ENCODE data around the gene ECM1. TPM values are rescaled to one million over a fixed set of nuclear protein-coding genes. Genes with fewer than 3 reads are reported as not detected.

ECM1 gene
- total and polyA plus RNA-seq, 2 experiments from 2014 or later: 160 to 282 TPM

DNA sequence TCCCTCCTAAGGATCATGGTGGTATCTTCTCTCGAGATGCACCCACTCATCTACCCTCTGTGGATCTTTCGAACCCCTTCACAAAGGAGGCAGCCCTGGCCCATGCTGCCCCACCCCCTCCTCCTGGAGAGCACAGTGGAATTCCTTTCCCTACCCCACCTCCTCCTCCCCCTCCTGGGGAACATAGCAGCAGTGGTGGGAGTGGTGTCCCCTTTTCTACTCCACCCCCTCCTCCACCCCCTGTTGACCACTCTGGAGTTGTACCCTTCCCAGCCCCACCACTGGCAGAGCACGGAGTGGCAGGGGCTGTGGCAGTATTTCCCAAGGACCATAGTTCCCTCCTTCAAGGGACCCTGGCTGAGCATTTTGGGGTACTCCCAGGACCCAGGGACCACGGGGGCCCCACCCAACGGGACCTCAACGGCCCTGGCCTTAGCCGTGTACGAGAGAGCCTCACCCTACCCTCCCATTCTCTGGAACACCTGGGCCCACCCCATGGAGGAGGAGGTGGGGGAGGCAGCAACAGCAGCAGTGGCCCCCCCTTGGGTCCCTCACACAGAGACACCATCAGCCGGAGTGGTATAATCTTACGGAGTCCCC is 35.2 kb upstream of the ECM1 start:
- Histone ChIP-seq H2AFZ (no peak overlapping the region), H3K36me3 (ENCODE audit: low read depth) (peaks cover 29% of the 10 kb centered on the region), H3K9me3 (ENCODE audit: low read depth) (no peaks in the 10 kb centered on the region), H3K4me2 (ENCODE audit: unreplicated experiment) (no peak overlapping the region), H3K79me2 (ENCODE audit: insufficient read depth) (no peaks in the 10 kb centered on the region), H3K4me1 (ENCODE audit: insufficient read depth) (no peaks in the 10 kb centered on the region), H3K9ac (no peak overlapping the region), H3F3A (ENCODE audit: insufficient read depth) (0 out of 2 replicates have a peak, but pooled peaks cover 6% of the 10 kb centered on the region), H3K27ac (no peak overlapping the region), H3K4me3 (no peak overlapping the region), H3K9me2 (ENCODE audit: insufficient read depth) (no peaks in the 10 kb centered on the region), H4K20me1 (ENCODE audit: insufficient read depth) (no peaks in the 10 kb centered on the region), H3K27me3 (replicated peaks; ENCODE audit: insufficient read depth) (no peaks in the 10 kb centered on the region)
- in situ Hi-C loops (cut with MboI): no loop called here
- WGBS, 2 experiments (ENCODE audit: low coverage in 1 of 2, low lambda C conversion rate in 2 of 2, missing lambda C conversion rate in 2 of 2): 98% methylated on average over 8 to 10 of the region's 10 CpGs
- no peak for DNase-seq
- TF ChIP-seq EZH2phosphoT487 (IDR thresholded peaks at IDR 0.05; ENCODE audit: insufficient read depth, low read depth) (no peak), EZH2 (IDR thresholded peaks at IDR 0.05; ENCODE audit: insufficient read depth, poor library complexity, severe bottlenecking) (no peak)

- Histone ChIP-seq H2AFZ (no peak overlapping the region), H3K4me2 (ENCODE audit: unreplicated experiment) (no peak overlapping the region), H3K27me3 (replicated peaks; ENCODE audit: insufficient read depth) (no peaks in the 10 kb centered on the region), H3K9me2 (ENCODE audit: insufficient read depth) (no peaks in the 10 kb centered on the region), H3K79me2 (ENCODE audit: insufficient read depth) (no peaks in the 10 kb centered on the region), H3K9me3 (ENCODE audit: low read depth) (no peaks in the 10 kb centered on the region), H4K20me1 (ENCODE audit: insufficient read depth) (no peaks in the 10 kb centered on the region), H3F3A (ENCODE audit: insufficient read depth) (peaks cover 6% of the 10 kb centered on the region; the same call in 1 of the 2 replicates), H3K9ac (no peak overlapping the region), H3K4me3 (no peak overlapping the region), H3K36me3 (ENCODE audit: low read depth) (peaks cover 29% of the 10 kb centered on the region), H3K27ac (no peak overlapping the region), H3K4me1 (ENCODE audit: insufficient read depth) (no peaks in the 10 kb centered on the region)
- no peak for TF ChIP-seq EZH2phosphoT487 (IDR thresholded peaks at IDR 0.05; ENCODE audit: insufficient read depth, low read depth)
- TF ChIP-seq EZH2 (IDR thresholded peaks at IDR 0.05; ENCODE audit: insufficient read depth, poor library complexity, severe bottlenecking): no peak
- in situ Hi-C loops (cut with MboI): no loop called here
- 74 to 80% methylated on average over 4 of the region's 4 CpGs for WGBS, 2 experiments (ENCODE audit: low coverage in 1 of 2, low lambda C conversion rate in 2 of 2, missing lambda C conversion rate in 2 of 2)
- no peak for DNase-seq
Observed at GRCh38 chr1:150473659-150474058, 34.2 kb upstream of the ECM1 start.

DNA sequence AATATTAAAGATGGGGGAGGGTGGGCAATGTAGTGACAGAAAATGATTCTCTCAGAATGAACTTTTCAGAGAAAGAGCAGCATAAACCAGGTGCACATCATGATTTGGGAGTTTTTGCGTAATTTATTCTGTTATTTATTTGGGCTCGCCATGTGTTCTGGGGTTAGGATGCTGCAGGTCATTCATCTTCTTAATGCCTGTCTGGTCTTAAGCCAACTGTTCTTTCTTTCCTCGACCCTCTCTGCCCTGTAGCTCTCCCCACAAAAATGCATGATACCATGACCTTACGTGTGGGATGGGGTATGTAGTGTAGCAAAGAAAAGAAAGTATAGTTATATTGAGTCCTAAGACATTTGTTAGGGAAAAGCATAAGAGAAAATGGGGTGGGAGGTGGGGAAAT is 33.0 kb upstream of the ECM1 start:
- Histone ChIP-seq H3K9me2 (ENCODE audit: insufficient read depth) (no peaks in the 10 kb centered on the region), H3K36me3 (ENCODE audit: low read depth) (peaks cover 22% of the 10 kb centered on the region), H2AFZ (no peak overlapping the region), H3K4me1 (ENCODE audit: insufficient read depth) (no peaks in the 10 kb centered on the region), H3K27ac (no peak overlapping the region), H3K9me3 (ENCODE audit: low read depth) (no peaks in the 10 kb centered on the region), H3K27me3 (replicated peaks; ENCODE audit: insufficient read depth) (no peaks in the 10 kb centered on the region), H3K9ac (no peak overlapping the region), H4K20me1 (ENCODE audit: insufficient read depth) (no peaks in the 10 kb centered on the region), H3F3A (ENCODE audit: insufficient read depth) (peaks cover 6% of the 10 kb centered on the region; the same call in 1 of the 2 replicates), H3K4me3 (no peak overlapping the region), H3K4me2 (ENCODE audit: unreplicated experiment) (no peak overlapping the region), H3K79me2 (ENCODE audit: insufficient read depth) (no peaks in the 10 kb centered on the region)
- TF ChIP-seq EZH2phosphoT487 (IDR thresholded peaks at IDR 0.05; ENCODE audit: insufficient read depth, low read depth) (no peak), EZH2 (IDR thresholded peaks at IDR 0.05; ENCODE audit: insufficient read depth, poor library complexity, severe bottlenecking) (no peak)
- in situ Hi-C loops (cut with MboI): no loop called here
- DNase-seq: no peak
- WGBS, 2 experiments (ENCODE audit: low coverage in 1 of 2, low lambda C conversion rate in 2 of 2, missing lambda C conversion rate in 2 of 2): 72 to 77% methylated on average over 4 of the region's 4 CpGs

- H3K36me3 ChIP-seq (ENCODE audit: low read depth): peaks cover 8% of the 10 kb centered on the region; the same call in 1 of the 2 replicates
- H3K79me2 ChIP-seq (ENCODE audit: insufficient read depth): no peaks in the 10 kb centered on the region
- no peak overlapping the region for H3K4me2 ChIP-seq (ENCODE audit: unreplicated experiment)
- H3K9ac ChIP-seq: no peak overlapping the region
- no peaks in the 10 kb centered on the region for H3K27me3 ChIP-seq (replicated peaks; ENCODE audit: insufficient read depth)
- H3K9me3 ChIP-seq (ENCODE audit: low read depth): no peaks in the 10 kb centered on the region
- WGBS, 2 experiments (ENCODE audit: low coverage in 1 of 2, low lambda C conversion rate in 2 of 2, missing lambda C conversion rate in 2 of 2): 57 to 60% methylated on average over 3 of the region's 3 CpGs
- in situ Hi-C loops (cut with MboI): no loop called here
- TF ChIP-seq EZH2 (IDR thresholded peaks at IDR 0.05; ENCODE audit: insufficient read depth, poor library complexity, severe bottlenecking) (no peak), EZH2phosphoT487 (IDR thresholded peaks at IDR 0.05; ENCODE audit: insufficient read depth, low read depth) (no peak)
- no peak for DNase-seq
- no peaks in the 10 kb centered on the region for H3K9me2 ChIP-seq (ENCODE audit: insufficient read depth)
- no peak overlapping the region for H3K4me3 ChIP-seq
- H3K4me1 ChIP-seq (ENCODE audit: insufficient read depth): no peaks in the 10 kb centered on the region
- H3F3A ChIP-seq (ENCODE audit: insufficient read depth): peaks cover 6% of the 10 kb centered on the region; the same call in 1 of the 2 replicates
- no peaks in the 10 kb centered on the region for H4K20me1 ChIP-seq (ENCODE audit: insufficient read depth)
- no peak overlapping the region for H2AFZ ChIP-seq
- H3K27ac ChIP-seq: no peak overlapping the region
Observed at GRCh38 chr1:150476754-150477153, 31.2 kb upstream of the ECM1 start.

Data from GM23248 (cell line).